Measurements from ENCODE around the gene PCNX2. TPM values are rescaled to one million over a fixed set of nuclear protein-coding genes. Genes with fewer than 3 reads are reported as not detected.
"Not testable (repeated sequence)": the region's sequence is repeated elsewhere in the genome, so short reads cannot be mapped to it uniquely, and the experiment has no call there.

The PCNX2 gene
- total RNA-seq, 2 donors from 2014 or later: 8.1 to 9.0 TPM

- H3K36me3 ChIP-seq: no peaks in the 10 kb centered on the region
- no peak overlapping the region for H3K4me3 ChIP-seq
- no peaks in the 10 kb centered on the region for H3K27me3 ChIP-seq
- H3K9me3 ChIP-seq: no peaks in the 10 kb centered on the region
- peak; percentile 92 for DNase-seq (ENCODE audit: low spot score)
- H3K27ac ChIP-seq: peak overlapping the region; percentile 65 to 71
- TF ChIP-seq, protein P1, sequence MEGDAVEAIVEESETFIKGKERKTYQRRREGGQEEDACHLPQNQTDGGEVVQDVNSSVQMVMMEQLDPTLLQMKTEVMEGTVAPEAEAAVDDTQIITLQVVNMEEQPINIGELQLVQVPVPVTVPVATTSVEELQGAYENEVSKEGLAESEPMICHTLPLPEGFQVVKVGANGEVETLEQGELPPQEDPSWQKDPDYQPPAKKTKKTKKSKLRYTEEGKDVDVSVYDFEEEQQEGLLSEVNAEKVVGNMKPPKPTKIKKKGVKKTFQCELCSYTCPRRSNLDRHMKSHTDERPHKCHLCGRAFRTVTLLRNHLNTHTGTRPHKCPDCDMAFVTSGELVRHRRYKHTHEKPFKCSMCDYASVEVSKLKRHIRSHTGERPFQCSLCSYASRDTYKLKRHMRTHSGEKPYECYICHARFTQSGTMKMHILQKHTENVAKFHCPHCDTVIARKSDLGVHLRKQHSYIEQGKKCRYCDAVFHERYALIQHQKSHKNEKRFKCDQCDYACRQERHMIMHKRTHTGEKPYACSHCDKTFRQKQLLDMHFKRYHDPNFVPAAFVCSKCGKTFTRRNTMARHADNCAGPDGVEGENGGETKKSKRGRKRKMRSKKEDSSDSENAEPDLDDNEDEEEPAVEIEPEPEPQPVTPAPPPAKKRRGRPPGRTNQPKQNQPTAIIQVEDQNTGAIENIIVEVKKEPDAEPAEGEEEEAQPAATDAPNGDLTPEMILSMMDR (IDR thresholded peaks at IDR 0.05): no peak
- H3K4me1 ChIP-seq: peaks cover 0 to 28% of the 10 kb centered on the region in 2 donors
These were observed 182.3 kb downstream of the PCNX2 start for GRCh38 chr1:233113009-233113879.

- no peak for DNase-seq (ENCODE audit: low spot score)
- Histone ChIP-seq H3K27ac (peak overlapping the region; percentile 65 to 71), H3K9me3 (no peaks in the 10 kb centered on the region), H3K36me3 (no peaks in the 10 kb centered on the region), H3K27me3 (no peaks in the 10 kb centered on the region), H3K4me1 (peaks cover 0 to 28% of the 10 kb centered on the region in 2 donors), H3K4me3 (no peak overlapping the region)
- TF ChIP-seq, protein P1 (IDR thresholded peaks at IDR 0.05): no peak
These were observed 183.1 kb downstream of the PCNX2 start for GRCh38 chr1:233112186-233113008.

GRCh38 chr1:233111731-233112130, 183.8 kb downstream of the PCNX2 start:
- Histone ChIP-seq H3K27me3 (no peaks in the 10 kb centered on the region), H3K36me3 (no peaks in the 10 kb centered on the region), H3K9me3 (no peaks in the 10 kb centered on the region), H3K4me1 (peaks cover 0 to 28% of the 10 kb centered on the region in 2 donors), H3K27ac (no peak overlapping the region), H3K4me3 (no peak overlapping the region)
- TF ChIP-seq, protein P1 (IDR thresholded peaks at IDR 0.05): no peak
- DNase-seq (ENCODE audit: low spot score): no peak

GRCh38 chr1:233109096-233109495, 186.4 kb downstream of the PCNX2 start:
- H3K36me3 ChIP-seq: no peaks in the 10 kb centered on the region
- TF ChIP-seq, protein P1 (IDR thresholded peaks at IDR 0.05): no peak
- H3K9me3 ChIP-seq: no peaks in the 10 kb centered on the region
- no peak for DNase-seq (ENCODE audit: low spot score)
- no peak overlapping the region for H3K4me3 ChIP-seq
- H3K4me1 ChIP-seq: peaks cover 0 to 22% of the 10 kb centered on the region in 2 donors
- no peak overlapping the region for H3K27ac ChIP-seq
- H3K27me3 ChIP-seq: no peaks in the 10 kb centered on the region

DNA sequence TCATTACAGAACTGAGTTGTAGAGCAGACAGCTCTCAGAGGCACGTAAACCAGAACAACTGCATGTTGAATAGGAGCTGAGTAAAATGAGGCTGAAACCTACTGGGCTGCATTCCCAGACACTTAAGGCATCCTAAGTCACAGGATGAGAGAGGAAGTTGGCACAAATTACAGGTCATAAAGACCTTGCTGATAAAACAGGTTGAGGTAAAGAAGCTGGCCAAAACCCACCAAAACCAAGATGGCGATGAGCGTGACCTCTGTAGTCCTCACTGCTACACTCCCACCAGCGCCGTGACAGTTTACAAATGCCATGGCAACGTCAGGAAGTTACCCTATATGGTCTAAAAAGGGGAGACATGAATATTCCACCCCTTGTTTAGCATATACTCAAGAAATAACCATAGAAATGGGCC, 187.8 kb downstream of the PCNX2 start:
- not testable (repeated sequence) for H3K27ac ChIP-seq; H3K9me3 ChIP-seq; DNase-seq (ENCODE audit: low spot score)

DNA sequence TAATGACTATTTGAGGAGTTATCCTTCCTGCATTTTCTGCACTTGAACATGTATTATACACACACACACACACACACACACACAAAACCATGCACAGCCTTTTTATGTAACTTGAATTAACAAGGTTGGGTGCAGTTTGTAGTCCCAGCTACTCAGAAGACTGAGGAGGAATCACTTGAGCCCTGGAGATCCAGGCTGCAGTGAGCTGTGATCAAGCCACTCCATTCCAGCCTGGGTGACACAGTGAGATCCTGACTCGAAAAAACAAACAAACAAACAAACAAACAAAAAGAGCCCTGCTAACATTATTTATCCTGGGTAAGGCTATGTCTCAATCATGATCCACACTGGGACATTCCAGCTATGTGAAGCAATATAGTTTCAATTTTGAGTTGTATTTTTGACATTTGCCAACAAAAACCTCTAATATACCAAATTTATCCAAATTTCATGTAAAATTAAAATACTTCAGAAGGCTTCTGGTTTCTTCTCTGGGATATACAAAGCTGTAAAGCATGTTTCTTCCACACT, 188.3 kb downstream of the PCNX2 start:
- H3K36me3 ChIP-seq: no peaks in the 10 kb centered on the region
- no peaks in the 10 kb centered on the region for H3K27me3 ChIP-seq
- no peak overlapping the region for H3K4me3 ChIP-seq
- no peak for DNase-seq (ENCODE audit: low spot score)
- TF ChIP-seq, protein P1 (IDR thresholded peaks at IDR 0.05): no peak
- no peaks in the 10 kb centered on the region for H3K9me3 ChIP-seq
- H3K4me1 ChIP-seq: peaks cover 0 to 3% of the 10 kb centered on the region in 2 donors
- no peak overlapping the region for H3K27ac ChIP-seq

More for the DNA sequence above, 187.8 kb downstream of the PCNX2 start:
- not testable (repeated sequence) for H3K4me1 ChIP-seq, H3K4me3 ChIP-seq, H3K27me3 ChIP-seq, H3K36me3 ChIP-seq

All from right atrium auricular region (tissue), 2 donors.